Ramos (cell line): Measurements from ENCODE around the gene SREBF2.

Experiments
- in situ Hi-C: fragments of 300-500 bp; cut with MboI; formaldehyde crosslinking; loops from one replicate; pipeline ENCODE4 v1.14.3; 2022; ENCODE audit warnings: low sequenced_read_pairs; ENCODE audit not compliant: unreplicated experiment

Gene SREBF2

GRCh38 chr22:41904450-41905410 lies 71.8 kb downstream of the SREBF2 start:
- in situ Hi-C loops = no loop called here

GRCh38 chr22:41905411-41906202 lies 72.7 kb downstream of the SREBF2 start:
- in situ Hi-C loops = no loop called here

- in situ Hi-C loops = no loop called here
These were observed 73.9 kb downstream of the SREBF2 start for GRCh38 chr22:41906822-41907221.

GRCh38 chr22:41907436-41908401 lies 74.8 kb downstream of the SREBF2 start:
- in situ Hi-C loops = no loop called here

- in situ Hi-C loops = no loop called here
These were observed 75.8 kb downstream of the SREBF2 start for GRCh38 chr22:41908411-41909309.

GRCh38 chr22:41909310-41910049 lies 76.6 kb downstream of the SREBF2 start:
- in situ Hi-C loops = no loop called here

- in situ Hi-C loops = no loop called here
These were observed 77.4 kb downstream of the SREBF2 start for GRCh38 chr22:41910050-41911000.

- in situ Hi-C loops = no loop called here
These were observed 78.2 kb downstream of the SREBF2 start for GRCh38 chr22:41911001-41911611.

GRCh38 chr22:41912338-41913039 lies 79.6 kb downstream of the SREBF2 start:
- in situ Hi-C loops = no loop called here

- in situ Hi-C loops = no loop called here
These were observed 80.3 kb downstream of the SREBF2 start for GRCh38 chr22:41913040-41913719.

- in situ Hi-C loops = no loop called here
These were observed 81.1 kb downstream of the SREBF2 start for GRCh38 chr22:41913842-41914534.

- in situ Hi-C loops = no loop called here
These were observed 81.7 kb downstream of the SREBF2 start for GRCh38 chr22:41914611-41915034.

- in situ Hi-C loops = no loop called here
These were observed 82.3 kb downstream of the SREBF2 start, which contains the start of gene SHISA8 for GRCh38 chr22:41915035-41915785. SHISA8 (minus strand) TSS chr22:41915074; CDS start chr22:41914667, 407 bp downstream.

GRCh38 chr22:41915786-41916493 lies 83.0 kb downstream of the SREBF2 start:
- in situ Hi-C loops = no loop called here
